ENCODE data around the gene XRCC4.

DNA sequence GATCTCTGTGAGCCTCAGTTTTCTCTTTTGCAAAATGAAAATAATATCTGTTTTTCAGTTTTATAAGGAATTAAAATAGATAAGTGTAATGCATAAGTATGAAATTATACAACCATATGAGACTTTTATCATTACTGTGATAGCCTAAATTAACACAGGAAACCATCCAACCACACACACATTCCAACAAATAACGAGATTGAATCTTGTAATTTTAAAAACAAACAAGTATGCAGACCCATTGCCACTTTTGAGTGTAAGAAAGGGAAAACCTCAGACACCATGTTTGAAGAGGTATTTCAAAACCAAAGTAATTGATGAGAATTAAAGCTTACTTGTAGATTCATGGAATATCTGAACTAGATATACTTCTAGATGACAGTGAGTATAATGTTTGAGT lies 32.0 kb downstream of the XRCC4 start:
- TF ChIP-seq CTCF (IDR thresholded peaks at IDR 0.05), result no peak
- TF ChIP-seq POLR2A (IDR thresholded peaks at IDR 0.05), result no peak
